Endothelial cell of umbilical vein (primary cell): Measurements from ENCODE around the gene ATP8B3. TPM values are rescaled to one million over a fixed set of nuclear protein-coding genes. Genes with fewer than 3 reads are reported as not detected.

Experiments
- BruUV-seq: library from RNA; stranded (reverse); fragments of 400-500 nt; replicated peaks from 2 replicates; lab custom pipeline; 2021; lab: Mats Ljungman, UMichigan
- CTCF ChIA-PET: fragments of 300-600, 350-600 bp; sonication (Branson Sonifier 250); formaldehyde crosslinking; loops from one replicate; lab custom pipeline; 2021; ENCODE audit warnings: antibody characterized with exemption, inconsistent platforms; lab: Charles Lee
- POLR2A ChIA-PET: fragments of 300-600, 350-600 bp; sonication (Branson Sonifier 250); formaldehyde crosslinking; loops from one replicate; lab custom pipeline; 2021; ENCODE audit warnings: antibody characterized with exemption, inconsistent platforms; lab: Charles Lee
- DNase-seq: peaks from one replicate; pipeline ENCODE4 v3.0.0-alpha.2; 2011; ENCODE audit warnings: low read depth, low spot score
- FAIRE-seq: peaks from 2 replicates; lab custom pipeline; 2011; peaks lifted over from hg19 to GRCh38; lab: Jason Lieb, UNC
- H2AFZ ChIP-seq: 2 replicates; pipeline ENCODE4 v1.6.0; 2012; ENCODE audit warnings: low read depth, low read length, control low read depth, inconsistent platforms
- H3K27ac ChIP-seq: 2 replicates; pipeline ENCODE4 v1.5.1; 2011; ENCODE audit warnings: low read depth, mild to moderate bottlenecking, control low read depth, low read length, moderate library complexity; ENCODE audit not compliant: insufficient read depth
- H3K27me3 ChIP-seq, 2 experiments: 2 replicates each; pipeline versions ENCODE4 v1.6.0 to v1.6.1; 2011; ENCODE audit warnings: low read length in 2 of 2, mixed read lengths in 1 of 2; ENCODE audit not compliant: control insufficient read depth in 2 of 2, insufficient read depth in 2 of 2
- H3K36me3 ChIP-seq, 2 experiments: 2 replicates in 1 of 2; 3 replicates in 1 of 2; pipeline ENCODE4 v1.5.1; 2011; ENCODE audit warnings: low read length in 2 of 2, mild to moderate bottlenecking in 1 of 2, moderate library complexity in 1 of 2; ENCODE audit not compliant: control insufficient read depth in 2 of 2, insufficient read depth in 2 of 2; ENCODE audit errors: extremely low read depth in 1 of 2
- H3K4me1 ChIP-seq: 3 replicates; pipeline ENCODE4 v1.5.1; 2011; ENCODE audit warnings: mild to moderate bottlenecking, low read length; ENCODE audit not compliant: control insufficient read depth, insufficient read depth; ENCODE audit errors: extremely low read depth
- H3K4me2 ChIP-seq: 2 replicates; pipeline ENCODE4 v1.6.1; 2011; ENCODE audit warnings: low read length, control low read depth, mixed read lengths; ENCODE audit not compliant: insufficient read depth
- H3K4me3 ChIP-seq, 3 experiments: fragments of 200-600 bp in 1 of 3; sonication (generic), shearing (Covaris generic) in 1 of 3; replicated peaks in 1 of 3; 2 replicates each; pipeline ENCODE4 v1.5.1; 2011 to 2016; ENCODE audit warnings: control low read depth in 3 of 3, low read length in 3 of 3, mild to moderate bottlenecking in 2 of 3, inconsistent platforms in 1 of 3, low read depth in 1 of 3, moderate library complexity in 1 of 3; ENCODE audit not compliant: insufficient read depth in 1 of 3
- H3K79me2 ChIP-seq: 2 replicates; pipeline ENCODE4 v1.6.0; 2012; ENCODE audit warnings: low read length, inconsistent platforms; ENCODE audit not compliant: control insufficient read depth, insufficient read depth
- H3K9ac ChIP-seq: replicated peaks from 2 replicates; pipeline ENCODE3; 2011; ENCODE audit warnings: low read length, control low read depth; ENCODE audit not compliant: insufficient read depth; ENCODE audit errors: extremely low read depth
- H3K9me1 ChIP-seq: replicated peaks from 3 replicates; pipeline ENCODE4 v1.6.0; 2011; ENCODE audit warnings: mild to moderate bottlenecking, low read length; ENCODE audit not compliant: control insufficient read depth, insufficient read depth; ENCODE audit errors: extremely low read depth
- H3K9me3 ChIP-seq: replicated peaks from 2 replicates; pipeline ENCODE4 v1.5.1; 2012; ENCODE audit warnings: low read length, inconsistent platforms; ENCODE audit not compliant: control insufficient read depth, insufficient read depth
- H4K20me1 ChIP-seq: replicated peaks from 2 replicates; pipeline ENCODE3; 2011; ENCODE audit warnings: mild to moderate bottlenecking, low read length; ENCODE audit not compliant: control insufficient read depth, insufficient read depth; ENCODE audit errors: extremely low read depth
- EZH2 ChIP-seq: IDR thresholded peaks from 2 replicates; pipeline ENCODE4 v1.6.1; 2012; ENCODE audit warnings: borderline replicate concordance, low read depth, mild to moderate bottlenecking, moderate library complexity, low read length, inconsistent platforms; ENCODE audit not compliant: severe bottlenecking
- FOS ChIP-seq: IDR thresholded peaks from 2 replicates; pipeline ENCODE4 v1.6.1; 2011; ENCODE audit warnings: mild to moderate bottlenecking, low read length, moderate library complexity, borderline replicate concordance; ENCODE audit not compliant: insufficient read depth
- GATA2 ChIP-seq: IDR thresholded peaks from 2 replicates; pipeline ENCODE4 v1.7.0; 2011; ENCODE audit warnings: low read depth, mild to moderate bottlenecking, moderate library complexity, mixed read lengths, low read length; ENCODE audit not compliant: insufficient read length, insufficient read depth
- JUN ChIP-seq: IDR thresholded peaks from 2 replicates; pipeline ENCODE4 v1.6.1; 2011; ENCODE audit warnings: borderline replicate concordance, low read depth; ENCODE audit not compliant: insufficient read length, insufficient read depth
- MYC ChIP-seq: IDR thresholded peaks from one replicate; pipeline ENCODE4 v1.6.1; 2011; ENCODE audit warnings: mild to moderate bottlenecking, low read depth, low read length
- POLR2A ChIP-seq: IDR thresholded peaks from 2 replicates; pipeline ENCODE4 v1.6.1; 2012; ENCODE audit warnings: low read depth, mild to moderate bottlenecking, control low read depth, low read length
- POLR2AphosphoS5 ChIP-seq: IDR thresholded peaks from 2 replicates; pipeline ENCODE4 v1.6.1; 2012; ENCODE audit warnings: low read depth, mild to moderate bottlenecking, control low read depth, low read length, moderate library complexity; ENCODE audit not compliant: insufficient read depth
- dilution Hi-C: fragments of 300-500 bp; cut with MboI; formaldehyde crosslinking; loops from one replicate; pipeline ENCODE4 v1.15.0; 2019; ENCODE audit warnings: low sequenced_read_pairs; ENCODE audit not compliant: extremely low pct_ligation_motif_present
- intact Hi-C: fragments of 100-400 bp; cut with micrococcal nuclease; formaldehyde crosslinking; loops from one replicate; pipeline ENCODE4 v1.10.0; 2022
- polyA plus RNA-seq, 4 experiments: library from polyadenylated mRNA; depleted of rRNA in 3 of 4; stranded (reverse) in 3 of 4; unstranded in 1 of 4; fragments of >200 nt; gene quantifications; 2 replicates each; pipeline versions ENCODE4 v1.2.1 to v1.2.3, GENCODE V29; 2011 to 2012; ENCODE audit warnings: missing spikeins in 1 of 4
- total RNA-seq: library from RNA; stranded (reverse); gene quantifications from 2 replicates; pipeline ENCODE4 v1.2.3, GENCODE V29; 2021
- TF ChIP-seq, protein P1 (sequence below): IDR thresholded peaks from 2 replicates; pipeline ENCODE4 v1.6.1; 2011; ENCODE audit not compliant: insufficient read depth, insufficient read length
- TF ChIP-seq, protein P2 (sequence below), 2 donors: IDR thresholded peaks; 1 replicate in 1 of 2; 2 replicates in 1 of 2; pipeline ENCODE4 v1.5.1; 2011; ENCODE audit warnings: low read length in 2 of 2, mild to moderate bottlenecking in 2 of 2, moderate library complexity in 2 of 2, control low read depth in 1 of 2, inconsistent platforms in 1 of 2, low read depth in 1 of 2; ENCODE audit not compliant: insufficient read depth in 1 of 2; ENCODE audit errors: extremely low read depth in 1 of 2

ATP8B3 gene
- total and polyA plus RNA-seq, 2 donors (not counting 3 experiments of a cell fraction or from before 2014, with no cell fraction given) = 1.1 to 7.3 TPM

DNA sequence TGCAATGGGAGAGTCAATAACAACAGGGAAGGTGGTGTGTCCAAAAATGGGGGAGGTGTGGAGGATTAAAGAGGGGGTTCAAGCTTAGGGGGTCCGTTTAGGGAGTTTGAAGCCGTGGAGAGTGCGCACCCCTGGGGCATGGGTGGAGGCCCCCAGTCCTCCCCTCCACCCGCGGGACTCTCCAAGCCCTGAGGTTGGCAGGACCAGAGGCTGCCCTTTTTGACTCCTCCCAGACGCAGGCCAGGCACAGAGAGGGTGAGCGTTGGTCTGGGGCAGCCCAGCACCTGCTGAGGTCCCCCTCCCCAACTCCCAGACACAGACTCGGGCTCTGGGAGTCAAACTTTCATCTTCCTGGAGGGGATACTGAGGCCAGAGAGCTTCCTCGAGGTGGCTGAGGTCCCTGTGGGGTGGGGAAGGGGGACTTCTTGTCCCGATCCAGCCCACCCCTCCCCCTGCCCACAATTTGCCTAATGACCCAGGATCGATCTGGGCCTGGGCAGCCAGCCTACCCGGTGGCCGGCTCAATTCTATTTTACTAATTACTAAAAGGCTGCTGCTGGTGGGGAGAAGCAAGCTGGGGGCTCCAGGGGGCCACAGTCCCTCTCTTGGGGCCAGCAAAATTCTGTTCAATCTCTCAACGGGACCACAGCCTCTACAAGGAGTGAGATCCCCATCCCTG, 61.6 kb downstream of the ATP8B3 start:
- Histone ChIP-seq H3K79me2 (no peaks in the 10 kb centered on the region), H2AFZ (no peak overlapping the region), H3K36me3 (no peaks in the 10 kb centered on the region), H3K4me3 (no peak overlapping the region), H3K4me2 (no peak overlapping the region), H3K9ac (no peak overlapping the region), H3K27ac (no peak overlapping the region), H4K20me1 (no peaks in the 10 kb centered on the region), H3K9me3 (no peaks in the 10 kb centered on the region), H3K9me1 (no peaks in the 10 kb centered on the region), H3K4me1 (peaks cover 13% of the 10 kb centered on the region), H3K27me3 (peaks cover 56 to 67% of the 10 kb centered on the region in 2 experiments)
- CTCF ChIA-PET = interaction anchor here (0.9 to 1.7 kb wide), 4 partner anchors 16 to 205 kb away, joined by 3 to 4 read pairs (median 3); no protein-coding TSS in a partner anchor
- BruUV-seq = no TSS peak
- intact Hi-C loops (no loop called here), dilution Hi-C loops (no loop called here)
- DNase-seq (no peak), FAIRE-seq (no peak)
- POLR2A ChIA-PET = no interaction called here
- TF ChIP-seq POLR2AphosphoS5 (no peak), MYC (no peak), EZH2 (no peak), FOS (no peak), GATA2 (no peak), JUN (no peak), POLR2A (no peak)
- TF ChIP-seq, protein P1, sequence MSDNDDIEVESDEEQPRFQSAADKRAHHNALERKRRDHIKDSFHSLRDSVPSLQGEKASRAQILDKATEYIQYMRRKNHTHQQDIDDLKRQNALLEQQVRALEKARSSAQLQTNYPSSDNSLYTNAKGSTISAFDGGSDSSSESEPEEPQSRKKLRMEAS = no peak
- TF ChIP-seq, protein P2, sequence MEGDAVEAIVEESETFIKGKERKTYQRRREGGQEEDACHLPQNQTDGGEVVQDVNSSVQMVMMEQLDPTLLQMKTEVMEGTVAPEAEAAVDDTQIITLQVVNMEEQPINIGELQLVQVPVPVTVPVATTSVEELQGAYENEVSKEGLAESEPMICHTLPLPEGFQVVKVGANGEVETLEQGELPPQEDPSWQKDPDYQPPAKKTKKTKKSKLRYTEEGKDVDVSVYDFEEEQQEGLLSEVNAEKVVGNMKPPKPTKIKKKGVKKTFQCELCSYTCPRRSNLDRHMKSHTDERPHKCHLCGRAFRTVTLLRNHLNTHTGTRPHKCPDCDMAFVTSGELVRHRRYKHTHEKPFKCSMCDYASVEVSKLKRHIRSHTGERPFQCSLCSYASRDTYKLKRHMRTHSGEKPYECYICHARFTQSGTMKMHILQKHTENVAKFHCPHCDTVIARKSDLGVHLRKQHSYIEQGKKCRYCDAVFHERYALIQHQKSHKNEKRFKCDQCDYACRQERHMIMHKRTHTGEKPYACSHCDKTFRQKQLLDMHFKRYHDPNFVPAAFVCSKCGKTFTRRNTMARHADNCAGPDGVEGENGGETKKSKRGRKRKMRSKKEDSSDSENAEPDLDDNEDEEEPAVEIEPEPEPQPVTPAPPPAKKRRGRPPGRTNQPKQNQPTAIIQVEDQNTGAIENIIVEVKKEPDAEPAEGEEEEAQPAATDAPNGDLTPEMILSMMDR (IDR thresholded peaks at IDR 0.05; ENCODE audit: extremely low read depth in 1 of 2, insufficient read depth in 1 of 2, low read depth in 1 of 2, low read length in 2 of 2) = no peak
